Uterus (tissue), 4 donors: ENCODE results near the gene PLSCR5. TPM values are rescaled to one million over a fixed set of nuclear protein-coding genes. Genes with fewer than 3 reads are reported as not detected.

Experiments
- DNase-seq, 2 donors: peaks; one replicate each; pipeline ENCODE4 v3.0.0-alpha.2; 2019 to 2020
- H3K27ac ChIP-seq, 2 donors: fragments of 200-600 bp; sonication (generic); 1 replicate in 1 of 2; 2 replicates in 1 of 2; pipeline ENCODE4 v1.5.1; 2016 to 2018
- H3K27me3 ChIP-seq, 2 donors: fragments of 200-600 bp; sonication (generic); one replicate each; pipeline ENCODE4 v1.5.1; 2018 to 2019; ENCODE audit warnings: control low read depth in 1 of 2
- H3K36me3 ChIP-seq, 2 donors: fragments of 200-600 bp; sonication (generic); one replicate each; pipeline ENCODE4 v1.5.1; 2019; ENCODE audit warnings: control low read depth in 1 of 2
- H3K4me1 ChIP-seq, 2 donors: fragments of 200-600 bp; sonication (generic); one replicate each; pipeline ENCODE4 v1.5.1; 2018 to 2019; ENCODE audit warnings: control low read depth in 1 of 2
- H3K4me3 ChIP-seq, 2 donors: fragments of 200-600 bp; sonication (generic); 1 replicate in 1 of 2; 2 replicates in 1 of 2; pipeline ENCODE4 v1.5.1; 2018 to 2019; ENCODE audit warnings: mild to moderate bottlenecking in 1 of 2
- H3K9me3 ChIP-seq, 2 donors: fragments of 200-600 bp; sonication (generic); one replicate each; pipeline ENCODE4 v1.5.1; 2019; ENCODE audit warnings: control low read depth in 1 of 2
- POLR2A ChIP-seq, 2 donors: fragments of 450-650 bp; IDR thresholded peaks; one replicate each; pipeline ENCODE4 v1.6.1; 2016; ENCODE audit warnings: antibody characterized with exemption in 2 of 2, mild to moderate bottlenecking in 1 of 2, moderate library complexity in 1 of 2
- intact Hi-C: fragments of 100-400 bp; cut with DNase I; formaldehyde crosslinking; loops from one replicate; pipeline ENCODE4 v1.15.1; 2023; ENCODE audit warnings: low total_unique reads
- total RNA-seq, 4 donors: library from RNA; depleted of rRNA in 3 of 4; stranded (reverse); fragments of >200 nt in 3 of 4; gene quantifications; one replicate each; pipeline versions ENCODE4 v1.1.0 to v1.2.4, GENCODE V29; 2014 to 2023
- TF ChIP-seq, protein P1 (sequence below), 4 experiments: fragments of 200-600 bp in 2 of 4; fragments of 450-650 bp in 2 of 4; sonication (generic) in 2 of 4; IDR thresholded peaks; one replicate each; pipeline ENCODE4 v1.5.1; 2016 to 2019; ENCODE audit warnings: antibody characterized with exemption in 4 of 4, mild to moderate bottlenecking in 2 of 4, moderate library complexity in 1 of 4
- donor health status: DM: yes; HTN: yes; CAD: no.

PLSCR5 gene
- total RNA-seq, 4 donors from 2014 or later, result not detected

DNA sequence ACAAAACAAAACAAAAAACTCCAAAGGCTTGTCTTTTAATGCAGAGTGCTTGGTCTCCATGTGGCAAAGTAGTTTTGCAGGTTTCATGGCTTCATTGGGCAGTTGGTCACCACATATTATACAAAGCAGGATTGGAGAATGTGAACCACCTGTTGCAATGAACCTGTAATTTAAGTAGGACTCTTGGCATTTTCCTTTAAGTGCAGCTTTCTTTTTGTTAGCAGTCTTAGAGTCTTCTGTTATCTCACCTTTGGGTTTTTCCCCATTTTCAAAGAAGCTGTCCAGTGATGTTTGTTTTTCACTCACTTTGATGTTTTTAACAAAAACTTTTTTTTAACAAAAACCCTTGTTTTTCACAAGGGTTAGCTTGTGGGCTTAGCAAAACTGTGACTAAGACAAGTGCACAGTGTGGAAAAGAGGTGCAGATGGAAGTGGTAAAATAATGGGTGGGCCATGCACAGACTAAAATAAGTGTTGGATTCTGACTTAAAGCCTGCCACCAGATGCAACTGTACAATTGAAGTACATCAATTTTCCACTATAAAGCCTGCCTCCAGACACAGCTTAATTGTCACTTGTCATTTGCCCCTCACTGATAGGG lies 57.8 kb downstream of the PLSCR5 start:
- Histone ChIP-seq H3K9me3 (no peaks in the 10 kb centered on the region), H3K36me3 (no peaks in the 10 kb centered on the region), H3K27me3 (no peaks in the 10 kb centered on the region), H3K4me3 (no peak overlapping the region), H3K4me1 (peaks cover 0 to 6% of the 10 kb centered on the region in 2 donors), H3K27ac (no peak overlapping the region)
- TF ChIP-seq, protein P1, sequence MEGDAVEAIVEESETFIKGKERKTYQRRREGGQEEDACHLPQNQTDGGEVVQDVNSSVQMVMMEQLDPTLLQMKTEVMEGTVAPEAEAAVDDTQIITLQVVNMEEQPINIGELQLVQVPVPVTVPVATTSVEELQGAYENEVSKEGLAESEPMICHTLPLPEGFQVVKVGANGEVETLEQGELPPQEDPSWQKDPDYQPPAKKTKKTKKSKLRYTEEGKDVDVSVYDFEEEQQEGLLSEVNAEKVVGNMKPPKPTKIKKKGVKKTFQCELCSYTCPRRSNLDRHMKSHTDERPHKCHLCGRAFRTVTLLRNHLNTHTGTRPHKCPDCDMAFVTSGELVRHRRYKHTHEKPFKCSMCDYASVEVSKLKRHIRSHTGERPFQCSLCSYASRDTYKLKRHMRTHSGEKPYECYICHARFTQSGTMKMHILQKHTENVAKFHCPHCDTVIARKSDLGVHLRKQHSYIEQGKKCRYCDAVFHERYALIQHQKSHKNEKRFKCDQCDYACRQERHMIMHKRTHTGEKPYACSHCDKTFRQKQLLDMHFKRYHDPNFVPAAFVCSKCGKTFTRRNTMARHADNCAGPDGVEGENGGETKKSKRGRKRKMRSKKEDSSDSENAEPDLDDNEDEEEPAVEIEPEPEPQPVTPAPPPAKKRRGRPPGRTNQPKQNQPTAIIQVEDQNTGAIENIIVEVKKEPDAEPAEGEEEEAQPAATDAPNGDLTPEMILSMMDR (IDR thresholded peaks at IDR 0.05), result no peak
- no peak for TF ChIP-seq POLR2A (IDR thresholded peaks at IDR 0.05)
- intact Hi-C loops, result no loop called here
- no peak for DNase-seq

- no peaks in the 10 kb centered on the region for H3K27me3 ChIP-seq
- peaks cover 0 to 6% of the 10 kb centered on the region in 2 donors for H3K4me1 ChIP-seq
- H3K9me3 ChIP-seq, result no peaks in the 10 kb centered on the region
- no peak for DNase-seq
- H3K36me3 ChIP-seq, result no peaks in the 10 kb centered on the region
- no peak overlapping the region for H3K27ac ChIP-seq
- H3K4me3 ChIP-seq, result no peak overlapping the region
- intact Hi-C loops, result no loop called here
- TF ChIP-seq, protein P1 (IDR thresholded peaks at IDR 0.05), result no peak
- no peak for TF ChIP-seq POLR2A (IDR thresholded peaks at IDR 0.05)
Measured at GRCh38 chr3:146546366-146546965, 58.7 kb downstream of the PLSCR5 start.

DNA sequence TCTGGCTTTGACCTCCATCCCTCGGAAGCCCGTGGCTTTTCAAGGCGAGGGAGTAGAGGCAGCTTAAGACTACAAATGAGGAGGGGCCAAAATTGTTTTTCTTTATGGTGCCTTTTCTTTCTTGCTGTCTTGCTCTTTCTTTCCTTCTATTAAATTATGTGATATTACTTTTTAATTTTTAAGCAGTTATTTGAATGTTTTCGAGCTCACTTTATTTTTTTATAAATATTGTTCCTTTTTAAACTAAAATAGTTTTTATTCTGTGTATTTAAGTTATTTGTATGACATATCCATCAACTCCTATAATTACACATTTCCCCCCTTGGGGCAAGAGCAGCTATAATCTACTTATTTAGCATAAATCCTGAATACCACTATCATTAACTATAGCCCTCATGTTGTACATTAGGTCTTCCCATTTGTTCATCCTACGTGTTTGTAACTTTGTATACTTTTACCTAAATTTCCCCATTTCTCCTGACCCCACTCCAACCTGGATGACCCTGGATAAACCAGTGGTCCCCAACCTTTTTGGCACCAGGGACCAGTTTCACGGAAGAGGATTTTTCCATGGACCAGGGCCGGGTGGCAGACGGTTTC lies 60.1 kb downstream of the PLSCR5 start:
- DNase-seq, result no peak
- no peaks in the 10 kb centered on the region for H3K4me1 ChIP-seq
- intact Hi-C loops, result no loop called here
- H3K4me3 ChIP-seq, result peak overlapping the region; percentile 95 to 96
- peak overlapping the region; percentile 99 to 100 for H3K27ac ChIP-seq
- no peak for TF ChIP-seq POLR2A (IDR thresholded peaks at IDR 0.05)
- TF ChIP-seq, protein P1 (IDR thresholded peaks at IDR 0.05), result peak in 1 of 4 experiments; percentile 4
- no peaks in the 10 kb centered on the region for H3K27me3 ChIP-seq
- H3K36me3 ChIP-seq, result no peaks in the 10 kb centered on the region
- no peaks in the 10 kb centered on the region for H3K9me3 ChIP-seq

DNA sequence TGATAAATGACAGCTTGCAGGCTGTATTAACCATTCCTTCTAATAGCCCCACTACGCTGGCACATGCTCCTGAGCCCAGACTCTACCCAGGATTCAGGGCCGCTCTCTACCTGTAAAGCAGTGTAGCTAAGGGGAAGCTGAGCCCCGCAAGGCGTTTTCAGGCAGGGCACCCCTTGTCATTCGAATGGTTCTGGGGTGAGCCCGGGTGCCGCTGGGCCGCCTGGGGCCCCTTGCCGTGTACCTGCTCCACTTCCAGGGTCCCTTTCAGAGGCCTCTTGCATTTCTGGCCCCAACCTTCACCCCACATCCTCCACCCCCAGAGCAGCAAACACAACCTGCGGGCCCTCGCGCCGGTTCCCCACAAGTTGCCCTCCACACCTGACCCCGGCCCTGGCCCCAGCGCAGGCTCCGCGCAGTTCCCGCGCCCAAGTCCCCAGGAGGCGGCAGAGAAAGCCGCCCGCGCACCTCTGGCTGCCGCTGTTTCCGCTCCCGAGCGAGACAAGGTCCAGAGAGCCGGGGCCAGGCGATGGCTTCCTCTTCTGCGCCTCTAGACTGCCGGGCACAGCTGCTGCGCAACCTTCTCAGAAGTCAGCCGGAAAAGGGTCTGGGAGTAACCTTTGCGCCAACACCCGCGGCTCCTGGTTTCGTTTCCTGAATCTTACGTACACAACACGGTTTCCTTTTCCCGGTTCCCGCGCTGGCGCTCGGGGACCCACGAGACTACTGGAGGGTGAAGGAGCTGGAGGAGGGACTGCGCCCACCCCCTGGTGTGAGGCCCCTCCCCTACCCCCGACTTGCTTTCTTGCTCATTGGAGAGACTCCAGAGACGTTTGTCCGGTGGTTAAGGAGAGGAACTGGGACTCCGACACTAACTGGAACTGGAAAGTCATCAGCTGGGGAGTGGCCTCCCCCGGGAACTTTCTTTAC lies 60.9 kb downstream of the PLSCR5 start, which contains the start of gene PLSCR1:
Gene PLSCR1 (minus strand): TSS at position 606 of the 927 bp plus-strand sequence. CDS start 8,055 bp downstream, outside the sequence.
- H3K36me3 ChIP-seq, result no peaks in the 10 kb centered on the region
- peak; percentile 94 to 95 for DNase-seq
- no peaks in the 10 kb centered on the region for H3K9me3 ChIP-seq
- H3K4me3 ChIP-seq, result peak within 1 kb of the TSS; percentile 95 to 96
- TF ChIP-seq, protein P1 (IDR thresholded peaks at IDR 0.05), result no peak
- TF ChIP-seq POLR2A (IDR thresholded peaks at IDR 0.05), result peak; percentile 46 to 75
- peak within 1 kb of the TSS; percentile 99 to 100 for H3K27ac ChIP-seq
- intact Hi-C loops, result no loop called here
- no peaks in the 10 kb centered on the region for H3K27me3 ChIP-seq
- H3K4me1 ChIP-seq, result no peaks in the 10 kb centered on the region
